ENCODE data around the gene YJEFN3.

DNA sequence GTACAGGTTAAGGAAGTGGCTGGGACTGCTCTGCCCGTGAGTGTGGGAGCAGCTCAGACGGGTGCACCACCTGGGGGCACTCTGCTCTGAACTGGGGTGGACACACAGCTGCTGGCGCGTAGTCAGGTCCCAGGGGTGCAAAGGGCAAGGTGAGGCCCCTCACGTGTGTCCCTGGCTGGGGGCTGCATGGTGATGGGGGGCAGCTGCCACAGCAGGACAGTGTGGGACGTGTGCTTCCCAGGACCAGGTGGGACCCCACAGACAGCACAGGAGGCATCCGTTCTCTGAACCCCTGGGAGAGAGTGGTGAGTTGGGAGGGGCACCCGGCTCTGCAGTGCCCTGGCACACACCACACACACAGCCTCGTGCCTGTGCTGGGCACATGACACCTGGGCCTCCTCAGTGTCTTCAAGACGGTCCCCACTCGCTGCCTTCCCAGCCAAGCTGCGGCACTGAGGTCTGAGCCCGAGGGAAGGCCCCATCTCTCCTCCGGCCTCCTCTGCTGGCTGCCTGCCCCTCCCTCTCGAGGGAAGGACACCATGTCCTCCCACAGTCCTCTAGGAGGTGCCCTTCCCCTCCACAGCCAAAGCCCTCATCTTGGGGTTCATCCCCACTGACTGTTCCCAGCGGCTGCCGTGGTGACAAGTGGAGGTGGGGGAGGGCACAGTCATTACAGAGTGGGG lies 34.1 kb downstream of the YJEFN3 start:
- TF ChIP-seq, protein P1, sequence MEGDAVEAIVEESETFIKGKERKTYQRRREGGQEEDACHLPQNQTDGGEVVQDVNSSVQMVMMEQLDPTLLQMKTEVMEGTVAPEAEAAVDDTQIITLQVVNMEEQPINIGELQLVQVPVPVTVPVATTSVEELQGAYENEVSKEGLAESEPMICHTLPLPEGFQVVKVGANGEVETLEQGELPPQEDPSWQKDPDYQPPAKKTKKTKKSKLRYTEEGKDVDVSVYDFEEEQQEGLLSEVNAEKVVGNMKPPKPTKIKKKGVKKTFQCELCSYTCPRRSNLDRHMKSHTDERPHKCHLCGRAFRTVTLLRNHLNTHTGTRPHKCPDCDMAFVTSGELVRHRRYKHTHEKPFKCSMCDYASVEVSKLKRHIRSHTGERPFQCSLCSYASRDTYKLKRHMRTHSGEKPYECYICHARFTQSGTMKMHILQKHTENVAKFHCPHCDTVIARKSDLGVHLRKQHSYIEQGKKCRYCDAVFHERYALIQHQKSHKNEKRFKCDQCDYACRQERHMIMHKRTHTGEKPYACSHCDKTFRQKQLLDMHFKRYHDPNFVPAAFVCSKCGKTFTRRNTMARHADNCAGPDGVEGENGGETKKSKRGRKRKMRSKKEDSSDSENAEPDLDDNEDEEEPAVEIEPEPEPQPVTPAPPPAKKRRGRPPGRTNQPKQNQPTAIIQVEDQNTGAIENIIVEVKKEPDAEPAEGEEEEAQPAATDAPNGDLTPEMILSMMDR (conservative IDR thresholded peaks at IDR 0.05), result no peak; the same call in 1 of the 2 replicates
- TF ChIP-seq EZH2 (IDR thresholded peaks at IDR 0.05; ENCODE audit: low read depth), result no peak

Data from PC-9 (cell line).